HT1080 (cell line): ENCODE measurements around the gene HACD4. TPM values are rescaled to one million over a fixed set of nuclear protein-coding genes. Genes with fewer than 3 reads are reported as not detected.

ENCODE experiments used
- DNase-seq: peaks from one replicate; pipeline ENCODE4 v3.0.0-alpha.2; 2015; ENCODE audit warnings: low read depth
- polyA plus RNA-seq, 2 experiments: library from polyadenylated mRNA; depleted of rRNA; stranded (reverse); fragments of >200 nt; gene quantifications; 2 replicates each; pipeline ENCODE4 v1.2.3, GENCODE V29; 2015
- total RNA-seq: library from RNA; depleted of rRNA; stranded (reverse); fragments of >200 nt; shearing (Covaris generic); gene quantifications from 2 replicates; pipeline ENCODE4 v1.2.3, GENCODE V29; 2014; rRNA removed

The HACD4 gene
- total RNA-seq: not detected in 2 replicates
- polyA plus RNA-seq (2015; cell fraction: cytosol; rRNA removed): not detected in 2 replicates
- not detected in 2 replicates for polyA plus RNA-seq (2015; cell fraction: nucleus; rRNA removed)

- no peak for DNase-seq
These were observed at the start of gene HACD4 for GRCh38 chr9:21031091-21031807. Gene HACD4, minus strand, starts transcription at chr9:21031640. Its CDS starts 50 bp downstream, at chr9:21031590.

- DNase-seq: no peak
These were observed 49.4 kb upstream of the HACD4 start for GRCh38 chr9:21080793-21081192.

- DNase-seq: peak; percentile 17
These were observed 47.3 kb upstream of the HACD4 start for GRCh38 chr9:21078702-21079101.

- no peak for DNase-seq
These were observed 46.3 kb upstream of the HACD4 start, which contains the start of gene IFNB1 for GRCh38 chr9:21077781-21078180. Gene IFNB1, minus strand, starts transcription at chr9:21077942. Its CDS starts 73 bp downstream, at chr9:21077869.

- DNase-seq: no peak
These were observed 44.0 kb upstream of the HACD4 start for GRCh38 chr9:21075484-21075883.

- DNase-seq: no peak
These were observed 39.5 kb upstream of the HACD4 start for GRCh38 chr9:21070906-21071305.

- peak; percentile 89 for DNase-seq
These were observed 38.7 kb upstream of the HACD4 start for GRCh38 chr9:21070171-21070571.

GRCh38 chr9:21060919-21061561 lies 29.6 kb upstream of the HACD4 start:
- DNase-seq: peak; percentile 9

GRCh38 chr9:21056931-21057330 lies 25.5 kb upstream of the HACD4 start:
- DNase-seq: peak; percentile 83

- DNase-seq: no peak
These were observed 22.4 kb upstream of the HACD4 start for GRCh38 chr9:21053851-21054250.

GRCh38 chr9:21047281-21047691 lies 15.8 kb upstream of the HACD4 start:
- DNase-seq: peak; percentile 30

- no peak for DNase-seq
These were observed 12.4 kb upstream of the HACD4 start for GRCh38 chr9:21043841-21044240.

- no peak for DNase-seq
These were observed 11.0 kb upstream of the HACD4 start for GRCh38 chr9:21042466-21042865.

- no peak for DNase-seq
These were observed 7.9 kb upstream of the HACD4 start for GRCh38 chr9:21039302-21039701.

GRCh38 chr9:21037278-21037677 lies 5.8 kb upstream of the HACD4 start:
- no peak for DNase-seq

GRCh38 chr9:21031808-21032183 lies 356 bp upstream of the HACD4 start:
- DNase-seq: no peak

- DNase-seq: peak; percentile 15
These were observed 928 bp downstream of the HACD4 start for GRCh38 chr9:21030389-21031035.

- no peak for DNase-seq
These were observed 1.8 kb downstream of the HACD4 start for GRCh38 chr9:21029661-21030060.

GRCh38 chr9:21028466-21028865 lies 3.0 kb downstream of the HACD4 start:
- no peak for DNase-seq

GRCh38 chr9:21027295-21027694 lies 4.1 kb downstream of the HACD4 start:
- peak; percentile 36 for DNase-seq

- DNase-seq: no peak
These were observed 7.6 kb downstream of the HACD4 start for GRCh38 chr9:21023861-21024260.

- DNase-seq: no peak
These were observed 13.3 kb downstream of the HACD4 start for GRCh38 chr9:21018177-21018576.
